VCaP (cell line): Measurements from ENCODE around the gene HBS1L.

ENCODE experiments used
- H3K27ac ChIP-seq: fragments of 450-650 bp; 2 replicates; pipeline ENCODE4 v1.5.1; 2017
- CTCF ChIP-seq: fragments of 450-650 bp; conservative IDR thresholded peaks from 2 replicates; pipeline ENCODE4 v1.5.1; 2017; ENCODE audit warnings: mild to moderate bottlenecking, moderate library complexity

The HBS1L gene

GRCh38 chr6:135052939-135053338, 1.7 kb downstream of the HBS1L start:
- no peak overlapping the region for H3K27ac ChIP-seq
- no peak for TF ChIP-seq CTCF

GRCh38 chr6:135048915-135049314, 5.7 kb downstream of the HBS1L start:
- no peak for TF ChIP-seq CTCF
- H3K27ac ChIP-seq = no peak overlapping the region

- TF ChIP-seq CTCF = no peak
- no peak overlapping the region for H3K27ac ChIP-seq
Measured at GRCh38 chr6:135047336-135047735, 7.3 kb downstream of the HBS1L start.

- TF ChIP-seq CTCF = no peak
- no peak overlapping the region for H3K27ac ChIP-seq
Measured at GRCh38 chr6:135046912-135047311, 7.7 kb downstream of the HBS1L start.

- TF ChIP-seq CTCF = no peak
- no peak overlapping the region for H3K27ac ChIP-seq
Measured at GRCh38 chr6:135044639-135045038, 10.0 kb downstream of the HBS1L start.

- H3K27ac ChIP-seq = no peak overlapping the region
- no peak for TF ChIP-seq CTCF
Measured at GRCh38 chr6:135043846-135044245, 10.8 kb downstream of the HBS1L start.

- TF ChIP-seq CTCF = no peak
- H3K27ac ChIP-seq = no peak overlapping the region
Measured at GRCh38 chr6:135043364-135043763, 11.3 kb downstream of the HBS1L start.

GRCh38 chr6:135038335-135038734, 16.3 kb downstream of the HBS1L start:
- no peak overlapping the region for H3K27ac ChIP-seq
- TF ChIP-seq CTCF = no peak
